ENCODE data around the gene HLCS. TPM values are rescaled to one million over a fixed set of nuclear protein-coding genes. Genes with fewer than 3 reads are reported as not detected.

The HLCS gene
- total RNA-seq, 1 donor, result 44.3 TPM

DNA sequence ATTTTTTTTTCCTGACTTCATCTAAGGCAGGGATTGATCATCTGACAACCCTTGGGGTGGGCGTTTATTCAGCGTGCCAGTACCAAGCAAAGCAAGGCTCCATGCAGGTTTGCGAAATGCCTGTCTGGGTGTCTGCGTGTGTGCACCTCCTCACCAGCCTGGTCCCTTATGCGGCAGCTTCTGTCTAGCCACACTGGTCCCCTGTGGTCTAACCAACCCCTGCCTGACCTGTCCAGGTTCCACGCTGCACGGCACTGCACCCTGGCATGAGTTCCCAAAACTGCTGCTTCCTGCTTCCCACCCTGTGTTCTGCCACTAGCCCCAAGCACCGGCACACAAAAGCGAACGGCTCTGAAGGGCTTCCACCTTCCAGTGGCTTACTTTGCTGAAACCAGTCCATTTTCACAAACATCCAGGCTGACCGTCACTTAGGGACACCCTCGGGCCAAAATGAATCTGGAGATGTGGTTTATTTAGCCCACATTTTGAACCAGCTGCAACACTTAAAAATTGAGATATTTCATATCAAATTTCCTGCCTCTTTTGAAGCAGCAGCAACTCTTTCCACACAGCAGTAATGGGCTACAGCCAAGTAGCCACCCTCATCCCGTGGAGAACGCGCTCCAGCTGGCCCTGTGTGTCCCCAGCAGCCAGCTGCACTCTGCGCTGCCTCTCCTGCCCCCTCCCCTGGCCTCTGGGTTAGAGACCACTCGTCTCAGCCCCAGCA lies 55.7 kb downstream of the HLCS start:
- TF ChIP-seq, protein P1, sequence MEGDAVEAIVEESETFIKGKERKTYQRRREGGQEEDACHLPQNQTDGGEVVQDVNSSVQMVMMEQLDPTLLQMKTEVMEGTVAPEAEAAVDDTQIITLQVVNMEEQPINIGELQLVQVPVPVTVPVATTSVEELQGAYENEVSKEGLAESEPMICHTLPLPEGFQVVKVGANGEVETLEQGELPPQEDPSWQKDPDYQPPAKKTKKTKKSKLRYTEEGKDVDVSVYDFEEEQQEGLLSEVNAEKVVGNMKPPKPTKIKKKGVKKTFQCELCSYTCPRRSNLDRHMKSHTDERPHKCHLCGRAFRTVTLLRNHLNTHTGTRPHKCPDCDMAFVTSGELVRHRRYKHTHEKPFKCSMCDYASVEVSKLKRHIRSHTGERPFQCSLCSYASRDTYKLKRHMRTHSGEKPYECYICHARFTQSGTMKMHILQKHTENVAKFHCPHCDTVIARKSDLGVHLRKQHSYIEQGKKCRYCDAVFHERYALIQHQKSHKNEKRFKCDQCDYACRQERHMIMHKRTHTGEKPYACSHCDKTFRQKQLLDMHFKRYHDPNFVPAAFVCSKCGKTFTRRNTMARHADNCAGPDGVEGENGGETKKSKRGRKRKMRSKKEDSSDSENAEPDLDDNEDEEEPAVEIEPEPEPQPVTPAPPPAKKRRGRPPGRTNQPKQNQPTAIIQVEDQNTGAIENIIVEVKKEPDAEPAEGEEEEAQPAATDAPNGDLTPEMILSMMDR (IDR thresholded peaks at IDR 0.05; ENCODE audit: insufficient read depth, low read length), result no peak
- peak; percentile 73 for DNase-seq (ENCODE audit: low read depth)
- no peak overlapping the region for H3K4me3 ChIP-seq (ENCODE audit: low read depth, low read length)

- H3K4me3 ChIP-seq (ENCODE audit: low read depth, low read length), result no peak overlapping the region
- DNase-seq (ENCODE audit: low read depth), result peak; percentile 98
- TF ChIP-seq, protein P1 (IDR thresholded peaks at IDR 0.05; ENCODE audit: insufficient read depth, low read length), result no peak
These were observed 56.4 kb downstream of the HLCS start for GRCh38 chr21:36909901-36910561.

GRCh38 chr21:36909423-36909822 lies 57.0 kb downstream of the HLCS start:
- DNase-seq (ENCODE audit: low read depth), result no peak
- H3K4me3 ChIP-seq (ENCODE audit: low read depth, low read length), result no peak overlapping the region
- TF ChIP-seq, protein P1 (IDR thresholded peaks at IDR 0.05; ENCODE audit: insufficient read depth, low read length), result no peak

DNA sequence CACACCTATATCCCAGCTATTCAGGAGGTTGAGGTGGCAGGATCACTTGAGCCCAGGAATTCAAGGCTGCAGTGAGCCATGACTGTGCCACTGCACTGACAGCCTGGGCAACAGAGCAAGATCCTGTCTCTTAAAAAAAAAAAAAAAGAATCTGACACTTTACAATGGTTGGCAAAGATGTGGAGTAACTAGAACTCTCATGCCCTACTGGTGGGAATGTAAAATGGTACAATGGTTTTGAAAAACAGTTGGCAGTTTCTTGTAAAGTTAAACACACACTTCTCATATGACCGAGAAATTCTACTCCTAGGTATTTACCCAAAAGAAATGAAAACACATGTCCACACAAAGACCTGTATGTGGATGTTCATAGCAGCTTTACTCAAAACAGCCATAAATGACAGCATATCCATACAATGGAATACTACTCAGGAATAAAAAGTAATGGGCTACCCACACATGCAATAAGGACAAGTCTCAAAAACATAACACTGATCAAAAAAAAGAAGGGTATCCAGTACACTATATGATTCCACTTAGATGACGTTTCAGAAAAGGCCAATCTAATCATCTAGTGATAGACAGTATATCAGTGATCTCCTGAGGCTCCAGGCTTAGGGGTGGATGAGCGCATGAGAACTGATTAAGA lies 58.1 kb downstream of the HLCS start:
- TF ChIP-seq, protein P1 (IDR thresholded peaks at IDR 0.05; ENCODE audit: insufficient read depth, low read length), result peak; percentile 18
- DNase-seq (ENCODE audit: low read depth), result peak; percentile 18
- no peak overlapping the region for H3K4me3 ChIP-seq (ENCODE audit: low read depth, low read length)

DNA sequence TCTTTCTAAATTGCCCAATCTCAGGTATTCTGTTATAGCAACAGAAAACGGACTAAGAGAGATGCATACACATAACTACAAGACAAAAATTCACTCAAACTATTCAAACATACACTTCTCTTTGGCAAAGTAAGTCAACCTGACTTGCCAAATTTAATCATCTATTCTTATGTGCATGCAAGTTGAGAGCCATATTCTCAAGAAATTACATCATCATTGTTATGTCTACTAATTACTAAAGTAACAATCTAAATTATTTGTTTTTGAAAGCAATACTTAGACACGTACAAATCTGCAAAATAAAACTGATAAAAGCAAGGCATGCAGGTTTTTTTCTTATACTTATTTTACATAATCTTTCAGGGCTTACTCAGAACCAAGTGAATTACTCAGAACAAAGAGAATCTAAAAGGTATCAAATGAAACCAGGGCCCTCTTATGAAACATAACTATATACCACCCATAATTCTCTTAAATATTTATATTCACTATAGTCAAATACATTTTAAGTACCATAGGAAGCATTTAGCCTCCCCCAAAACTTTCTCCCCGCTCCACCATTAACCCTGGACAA lies 62.3 kb downstream of the HLCS start:
- H3K4me3 ChIP-seq (ENCODE audit: low read depth, low read length), result no peak overlapping the region
- DNase-seq (ENCODE audit: low read depth), result no peak
- TF ChIP-seq, protein P1 (IDR thresholded peaks at IDR 0.05; ENCODE audit: insufficient read depth, low read length), result no peak

GRCh38 chr21:36902793-36903192 lies 63.7 kb downstream of the HLCS start:
- TF ChIP-seq, protein P1 (IDR thresholded peaks at IDR 0.05; ENCODE audit: insufficient read depth, low read length), result no peak
- no peak for DNase-seq (ENCODE audit: low read depth)

More at GRCh38 chr21:36902793-36903192, 63.7 kb downstream of the HLCS start:
- H3K4me3 ChIP-seq (ENCODE audit: low read depth, low read length), result no peak overlapping the region
